ENCODE data around the gene CHKB. TPM values are rescaled to one million over a fixed set of nuclear protein-coding genes. Genes with fewer than 3 reads are reported as not detected.

CHKB gene
- total RNA-seq, 1 donor from 2014 or later = 50.4 TPM

DNA sequence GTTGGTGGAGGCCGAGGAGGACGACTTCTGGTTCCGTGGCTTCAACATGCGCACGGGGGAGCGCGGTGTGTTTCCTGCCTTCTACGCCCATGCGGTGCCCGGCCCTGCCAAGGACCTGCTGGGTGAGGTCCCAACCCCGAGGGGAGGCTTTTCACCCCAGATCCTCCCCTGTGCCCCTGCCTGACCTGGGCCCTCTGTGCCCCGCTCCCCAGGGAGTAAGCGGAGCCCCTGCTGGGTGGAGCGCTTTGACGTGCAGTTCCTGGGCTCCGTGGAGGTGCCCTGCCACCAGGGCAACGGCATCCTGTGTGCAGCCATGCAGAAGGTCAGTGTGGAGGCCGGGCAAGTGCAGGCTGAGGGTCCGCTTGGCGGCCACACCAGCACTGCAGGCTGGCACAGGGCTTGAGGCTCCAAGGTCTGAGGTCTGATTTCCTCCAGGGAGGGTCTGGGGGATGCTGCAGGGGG is 23.0 kb upstream of the CHKB start:
- TF ChIP-seq, protein P1, sequence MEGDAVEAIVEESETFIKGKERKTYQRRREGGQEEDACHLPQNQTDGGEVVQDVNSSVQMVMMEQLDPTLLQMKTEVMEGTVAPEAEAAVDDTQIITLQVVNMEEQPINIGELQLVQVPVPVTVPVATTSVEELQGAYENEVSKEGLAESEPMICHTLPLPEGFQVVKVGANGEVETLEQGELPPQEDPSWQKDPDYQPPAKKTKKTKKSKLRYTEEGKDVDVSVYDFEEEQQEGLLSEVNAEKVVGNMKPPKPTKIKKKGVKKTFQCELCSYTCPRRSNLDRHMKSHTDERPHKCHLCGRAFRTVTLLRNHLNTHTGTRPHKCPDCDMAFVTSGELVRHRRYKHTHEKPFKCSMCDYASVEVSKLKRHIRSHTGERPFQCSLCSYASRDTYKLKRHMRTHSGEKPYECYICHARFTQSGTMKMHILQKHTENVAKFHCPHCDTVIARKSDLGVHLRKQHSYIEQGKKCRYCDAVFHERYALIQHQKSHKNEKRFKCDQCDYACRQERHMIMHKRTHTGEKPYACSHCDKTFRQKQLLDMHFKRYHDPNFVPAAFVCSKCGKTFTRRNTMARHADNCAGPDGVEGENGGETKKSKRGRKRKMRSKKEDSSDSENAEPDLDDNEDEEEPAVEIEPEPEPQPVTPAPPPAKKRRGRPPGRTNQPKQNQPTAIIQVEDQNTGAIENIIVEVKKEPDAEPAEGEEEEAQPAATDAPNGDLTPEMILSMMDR (conservative IDR thresholded peaks at IDR 0.05; ENCODE audit: low read depth, low read length) = no peak
- H3K4me3 ChIP-seq (ENCODE audit: low read depth, low read length) = no peak overlapping the region
- DNase-seq (ENCODE audit: low read depth) = no peak

DNA sequence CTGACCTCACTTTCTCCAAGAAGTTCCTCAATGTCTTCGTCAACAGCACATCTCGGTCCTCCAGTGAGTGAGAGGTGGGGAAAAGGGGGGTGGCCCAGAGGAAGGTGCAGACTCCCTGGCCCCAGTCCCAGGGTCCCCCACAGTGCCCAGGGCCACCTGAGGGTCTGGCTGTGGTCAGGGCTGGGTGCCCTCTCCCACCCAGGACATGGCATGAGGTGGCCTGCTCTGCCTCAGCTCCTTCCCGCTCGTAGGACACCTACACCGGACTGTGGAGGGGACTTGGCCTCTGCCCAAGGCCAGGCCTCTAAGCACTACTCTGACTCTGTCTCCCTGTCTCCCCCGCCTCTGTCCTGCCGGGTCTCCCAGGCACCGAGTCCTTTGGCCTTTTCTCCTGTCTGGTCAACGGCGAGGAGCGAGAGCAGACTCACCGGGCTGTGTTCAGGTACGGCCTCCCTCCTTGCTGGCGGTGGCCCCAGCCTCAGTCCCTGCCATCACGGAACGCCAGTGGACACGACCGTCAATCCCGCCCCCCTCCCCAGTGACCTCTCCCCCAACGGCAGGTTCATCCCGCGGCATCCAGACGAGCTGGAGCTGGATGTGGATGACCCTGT is 22.5 kb upstream of the CHKB start:
- no peak for DNase-seq (ENCODE audit: low read depth)
- TF ChIP-seq, protein P1 (conservative IDR thresholded peaks at IDR 0.05; ENCODE audit: low read depth, low read length) = no peak
- H3K4me3 ChIP-seq (ENCODE audit: low read depth, low read length) = no peak overlapping the region

DNA sequence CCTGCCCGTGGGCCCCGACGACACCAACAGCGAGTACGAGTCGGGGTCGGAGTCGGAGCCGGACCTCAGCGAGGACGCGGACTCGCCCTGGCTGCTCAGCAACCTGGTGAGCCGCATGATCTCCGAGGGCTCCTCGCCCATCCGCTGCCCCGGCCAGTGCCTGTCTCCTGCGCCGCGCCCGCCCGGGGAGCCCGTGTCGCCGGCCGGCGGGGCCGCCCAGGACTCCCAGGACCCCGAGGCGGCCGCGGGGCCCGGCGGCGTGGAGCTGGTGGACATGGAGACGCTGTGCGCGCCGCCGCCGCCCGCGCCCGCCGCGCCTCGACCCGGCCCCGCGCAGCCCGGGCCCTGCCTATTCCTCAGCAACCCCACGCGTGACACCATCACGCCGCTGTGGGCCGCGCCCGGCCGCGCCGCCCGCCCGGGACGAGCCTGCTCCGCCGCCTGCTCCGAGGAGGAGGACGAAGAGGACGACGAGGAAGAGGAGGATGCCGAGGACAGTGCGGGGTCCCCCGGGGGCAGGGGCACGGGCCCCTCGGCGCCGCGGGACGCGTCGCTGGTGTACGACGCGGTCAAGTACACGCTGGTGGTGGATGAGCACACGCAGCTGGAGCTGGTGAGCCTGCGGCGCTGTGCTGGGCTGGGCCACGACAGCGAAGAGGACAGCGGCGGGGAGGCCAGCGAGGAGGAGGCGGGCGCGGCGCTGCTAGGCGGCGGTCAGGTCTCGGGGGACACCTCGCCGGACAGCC is 21.8 kb upstream of the CHKB start:
- no peak for DNase-seq (ENCODE audit: low read depth)
- TF ChIP-seq, protein P1 (conservative IDR thresholded peaks at IDR 0.05; ENCODE audit: low read depth, low read length) = no peak
- no peak overlapping the region for H3K4me3 ChIP-seq (ENCODE audit: low read depth, low read length)

DNA sequence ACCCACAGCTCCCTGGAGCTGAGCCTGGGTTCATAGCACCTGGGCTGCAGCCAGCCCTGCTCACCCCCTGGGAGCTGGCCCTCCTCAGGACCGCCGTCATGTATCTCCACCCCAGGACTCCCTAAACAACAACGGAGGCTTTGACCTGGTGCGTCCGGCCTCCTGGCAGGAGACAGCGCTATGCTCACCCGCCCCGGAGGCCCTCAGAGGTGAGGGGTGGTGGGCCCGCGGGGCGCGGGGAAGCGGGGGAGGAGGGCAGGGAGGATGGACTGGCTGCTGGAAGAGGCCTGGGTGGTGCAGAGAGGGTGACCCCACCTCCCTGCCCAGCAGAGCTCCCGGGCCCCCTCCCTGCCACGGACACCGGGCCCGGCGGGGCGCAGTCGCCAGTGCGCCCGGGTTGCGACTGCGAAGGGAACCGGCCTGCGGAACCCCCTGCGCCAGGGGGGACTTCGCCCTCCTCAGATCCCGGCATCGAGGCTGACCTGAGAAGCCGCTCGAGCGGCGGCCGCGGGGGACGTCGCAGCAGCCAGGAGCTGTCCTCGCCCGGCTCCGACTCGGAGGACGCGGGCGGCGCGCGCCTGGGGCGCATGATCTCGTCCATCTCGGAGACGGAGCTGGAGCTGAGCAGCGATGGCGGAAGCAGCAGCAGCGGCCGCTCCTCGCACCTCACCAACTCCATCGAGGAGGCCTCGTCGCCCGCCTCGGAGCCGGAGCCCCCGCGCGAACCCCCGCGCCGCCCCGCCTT is 21.0 kb upstream of the CHKB start:
- DNase-seq (ENCODE audit: low read depth) = no peak
- no peak overlapping the region for H3K4me3 ChIP-seq (ENCODE audit: low read depth, low read length)
- TF ChIP-seq, protein P1 (conservative IDR thresholded peaks at IDR 0.05; ENCODE audit: low read depth, low read length) = no peak

DNA sequence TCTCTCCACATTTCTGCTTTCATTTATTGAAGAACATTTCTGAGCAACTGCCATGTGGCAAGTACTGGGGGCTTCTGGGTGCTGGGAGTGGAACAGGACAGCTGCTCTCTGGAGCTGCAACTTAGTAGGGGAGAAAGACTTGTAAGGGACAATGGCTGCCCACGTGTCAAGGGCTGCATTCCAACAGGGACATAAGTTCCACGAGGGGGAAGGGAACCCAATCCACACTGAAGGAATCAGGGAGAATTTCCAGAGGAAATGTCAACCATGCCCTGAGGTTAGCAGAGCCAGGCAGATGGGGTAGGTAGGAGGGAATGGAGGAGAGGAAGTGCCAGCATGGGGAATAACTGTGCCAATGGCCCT is 19.7 kb upstream of the CHKB start:
- DNase-seq (ENCODE audit: low read depth) = no peak

DNA sequence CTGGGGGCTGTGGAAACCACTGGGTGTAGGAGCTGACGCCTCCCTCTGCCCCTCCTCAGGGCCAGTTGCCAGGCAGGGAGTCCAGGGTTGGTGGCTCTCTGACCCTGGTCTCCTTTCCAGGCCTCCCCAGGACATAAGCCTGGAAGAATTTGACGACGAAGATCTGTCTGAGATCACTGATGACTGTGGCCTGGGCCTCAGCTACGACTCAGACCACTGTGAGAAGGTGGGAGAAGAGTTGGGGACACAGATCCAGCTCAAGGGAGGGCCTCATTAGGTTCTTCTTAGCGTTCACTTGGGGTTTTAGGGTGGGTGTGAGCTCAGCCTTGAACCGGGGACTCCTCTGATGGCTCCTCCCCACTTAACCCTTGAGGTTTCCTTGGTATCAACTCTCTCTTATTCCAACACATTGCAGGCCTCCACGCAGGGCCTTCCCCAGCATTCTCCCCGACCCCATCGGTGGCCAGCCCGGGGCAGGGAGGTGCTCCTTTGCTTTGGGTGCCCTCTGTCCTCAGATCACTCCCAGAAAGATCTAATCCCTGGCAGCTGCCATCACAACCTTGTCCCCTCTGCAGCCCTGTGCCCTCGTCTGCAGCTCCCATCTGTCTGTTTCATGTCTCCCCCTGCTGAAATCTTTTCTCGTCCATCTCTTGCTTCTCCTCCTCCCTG is 19.2 kb upstream of the CHKB start:
- H3K4me3 ChIP-seq (ENCODE audit: low read depth, low read length) = no peak overlapping the region
- TF ChIP-seq, protein P1 (conservative IDR thresholded peaks at IDR 0.05; ENCODE audit: low read depth, low read length) = no peak

More for the DNA sequence above, 19.7 kb upstream of the CHKB start:
- TF ChIP-seq, protein P1 (conservative IDR thresholded peaks at IDR 0.05; ENCODE audit: low read depth, low read length) = no peak
- H3K4me3 ChIP-seq (ENCODE audit: low read depth, low read length) = no peak overlapping the region

More for the DNA sequence above, 19.2 kb upstream of the CHKB start:
- DNase-seq (ENCODE audit: low read depth) = no peak
